HG02981 (cell line): ENCODE data around the gene EVI2A.
A peak's percentile ranks its signal among the peaks of the same experiment; 100 is the strongest.
"Not testable (repeated sequence)": the region's sequence is repeated elsewhere in the genome, so short reads cannot be mapped to it uniquely, and the experiment has no call there.

Experiments
- ATAC-seq: cut with Tn5 transposase; IDR thresholded peaks from one replicate; pipeline ENCODE4 v1.9.1; 2021; ENCODE audit warnings: mild to moderate bottlenecking, moderate library complexity; ENCODE audit not compliant: unreplicated experiment

The EVI2A gene, protein sequence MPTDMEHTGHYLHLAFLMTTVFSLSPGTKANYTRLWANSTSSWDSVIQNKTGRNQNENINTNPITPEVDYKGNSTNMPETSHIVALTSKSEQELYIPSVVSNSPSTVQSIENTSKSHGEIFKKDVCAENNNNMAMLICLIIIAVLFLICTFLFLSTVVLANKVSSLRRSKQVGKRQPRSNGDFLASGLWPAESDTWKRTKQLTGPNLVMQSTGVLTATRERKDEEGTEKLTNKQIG

GRCh38 chr17:31321481-31321880 lies at the start of gene EVI2A:
Gene EVI2A (minus strand): TSS chr17:31321622. CDS start chr17:31319013, 2,609 bp downstream.
- no peak for ATAC-seq

- no peak for ATAC-seq
These were observed 47.8 kb upstream of the EVI2A start for GRCh38 chr17:31369266-31369665.

DNA sequence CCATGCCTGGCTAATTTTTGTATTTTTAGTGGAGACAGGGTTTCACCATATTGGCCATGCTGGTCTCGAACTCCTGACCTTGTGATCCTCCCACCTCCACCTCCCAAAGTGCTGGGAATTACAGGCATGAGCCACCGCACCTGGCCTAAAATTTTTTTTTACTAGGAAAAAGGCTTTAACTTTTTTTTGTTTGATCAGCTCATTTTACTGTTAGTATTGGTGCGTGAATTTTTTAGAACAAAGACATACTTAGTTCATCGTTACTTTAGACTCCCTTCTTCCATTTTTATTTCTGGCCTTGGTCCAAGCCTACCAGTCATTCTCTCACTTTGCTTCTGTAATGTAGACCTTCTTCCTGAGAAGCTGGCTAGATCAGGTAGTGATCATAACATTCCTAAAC lies 44.7 kb upstream of the EVI2A start:
- no peak for ATAC-seq

DNA sequence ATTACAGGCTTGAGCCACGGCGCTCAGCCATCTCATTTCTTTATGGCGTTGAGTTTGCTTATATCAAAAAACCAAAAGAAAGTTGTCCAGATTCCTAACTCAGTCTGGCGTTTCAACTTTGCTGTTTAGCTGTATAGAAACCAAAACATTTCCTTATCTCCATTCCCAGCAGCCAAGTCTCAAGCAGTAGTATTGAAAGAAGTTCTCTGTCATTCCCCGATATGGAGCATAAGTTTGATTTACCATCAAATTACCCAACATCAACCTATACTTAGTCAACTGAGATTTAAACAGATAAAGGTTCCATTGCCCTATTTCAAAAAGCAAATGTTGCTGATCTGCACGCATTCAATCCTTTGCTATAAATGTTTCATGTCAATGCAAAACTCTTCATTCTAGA lies 42.6 kb upstream of the EVI2A start:
- no peak for ATAC-seq

GRCh38 chr17:31357839-31358394 lies 36.5 kb upstream of the EVI2A start:
- ATAC-seq: no peak

- ATAC-seq: no peak
These were observed 35.7 kb upstream of the EVI2A start for GRCh38 chr17:31357091-31357490.

DNA sequence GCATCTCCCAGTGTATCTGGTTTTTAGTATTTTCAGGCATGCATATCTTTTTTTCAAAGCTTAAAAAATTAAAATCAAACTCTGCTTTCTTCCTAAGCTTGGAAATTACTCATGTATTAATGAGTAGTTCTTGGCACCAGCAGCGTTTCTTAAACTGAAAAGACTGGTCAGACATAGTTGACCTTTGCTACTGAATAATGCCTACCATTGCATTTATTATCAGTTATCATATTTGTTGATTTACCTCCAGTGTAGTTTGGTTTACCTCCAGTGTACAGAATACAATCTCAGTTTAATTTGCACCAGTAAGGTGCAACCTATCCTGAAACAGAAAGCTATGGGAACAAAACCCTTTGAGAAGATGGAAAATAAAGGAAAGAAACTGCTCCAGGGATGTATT lies 34.5 kb upstream of the EVI2A start:
- no peak for ATAC-seq

DNA sequence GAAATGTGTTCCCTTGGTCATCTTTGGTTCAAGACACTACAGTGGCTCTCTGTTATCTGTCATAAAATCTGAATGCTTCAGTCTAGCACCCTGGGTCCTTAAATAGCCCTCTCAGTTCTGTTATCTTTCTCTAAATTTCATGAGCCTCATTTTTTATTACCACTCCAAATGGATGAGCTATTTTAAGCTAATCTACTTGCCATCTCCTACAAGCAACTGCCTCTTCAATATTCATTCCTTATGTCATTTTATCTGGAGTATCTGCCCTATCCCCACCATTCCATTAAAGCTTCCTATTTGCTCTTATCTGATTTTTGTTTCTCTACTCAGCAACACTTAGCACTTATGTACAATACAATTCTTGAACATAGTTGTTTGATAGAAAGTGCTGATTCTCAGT lies 28.0 kb upstream of the EVI2A start:
- no peak for ATAC-seq

DNA sequence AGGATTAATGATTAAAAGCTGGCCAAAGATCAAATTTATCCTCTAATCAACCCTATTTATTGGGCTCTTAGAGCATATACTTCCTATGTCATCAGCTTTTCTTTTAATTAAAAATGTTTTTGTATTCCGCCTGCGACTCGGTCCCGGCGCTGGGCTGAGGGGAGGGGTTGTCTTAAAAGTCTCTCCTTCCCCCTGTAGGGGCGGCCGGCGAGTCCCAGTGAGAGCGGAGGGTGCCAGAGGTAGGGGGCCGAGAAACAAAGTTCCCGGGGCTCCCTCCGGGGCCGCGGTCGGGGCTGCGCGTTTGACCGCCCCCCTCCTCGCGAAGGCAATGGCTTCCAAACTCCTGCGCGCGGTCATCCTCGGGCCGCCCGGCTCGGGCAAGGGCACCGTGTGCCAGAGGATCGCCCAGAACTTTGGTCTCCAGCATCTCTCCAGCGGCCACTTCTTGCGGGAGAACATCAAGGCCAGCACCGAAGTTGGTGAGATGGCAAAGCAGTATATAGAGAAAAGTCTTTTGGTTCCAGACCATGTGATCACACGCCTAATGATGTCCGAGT lies 23.8 kb upstream of the EVI2A start:
- ATAC-seq: not testable (repeated sequence)

- ATAC-seq: no peak
These were observed 18.7 kb upstream of the EVI2A start for GRCh38 chr17:31339906-31340661.

- no peak for ATAC-seq
These were observed 7.8 kb upstream of the EVI2A start for GRCh38 chr17:31329221-31329620.

GRCh38 chr17:31328160-31328535 lies 6.7 kb upstream of the EVI2A start:
- no peak for ATAC-seq

GRCh38 chr17:31327534-31328159 lies 6.2 kb upstream of the EVI2A start:
- no peak for ATAC-seq

- ATAC-seq: no peak
These were observed 2.1 kb upstream of the EVI2A start for GRCh38 chr17:31323551-31323950.

DNA sequence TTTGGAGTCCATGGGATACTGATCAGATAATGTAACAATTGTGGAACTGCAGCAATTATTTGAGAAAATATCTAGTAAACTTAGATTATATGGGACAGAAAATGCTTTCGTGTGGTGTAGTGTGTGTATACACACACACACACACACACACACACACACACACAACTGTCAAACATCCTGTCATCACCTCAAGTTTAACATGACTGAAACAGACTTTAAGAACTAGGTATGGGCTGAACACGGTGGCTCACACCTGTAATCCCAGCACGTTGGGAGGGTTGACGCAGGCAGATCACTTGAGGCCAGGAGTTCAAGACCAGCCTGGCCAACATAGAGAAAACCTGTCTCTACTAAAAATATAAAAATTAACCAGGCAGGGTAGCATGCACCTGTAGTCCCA lies 544 bp upstream of the EVI2A start:
- ATAC-seq: no peak

DNA sequence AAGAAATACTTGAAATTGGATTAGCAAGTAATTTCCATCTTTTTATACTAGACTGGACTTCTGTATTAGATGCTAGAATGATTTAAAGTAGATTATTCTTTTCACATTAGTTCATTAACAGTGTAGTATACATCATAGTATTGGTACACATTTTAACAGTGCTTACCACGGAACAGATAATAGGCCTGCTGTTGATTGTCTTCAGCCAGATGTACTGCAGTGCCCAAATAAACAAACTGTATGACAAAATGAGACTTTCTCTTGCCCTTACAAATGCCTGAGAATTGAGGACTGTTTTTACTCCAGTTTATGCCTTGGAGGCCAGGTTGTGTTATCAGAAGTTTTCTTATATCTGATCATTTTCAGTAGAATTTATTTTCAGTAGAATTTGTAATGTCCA lies 631 bp downstream of the EVI2A start:
- ATAC-seq: no peak

GRCh38 chr17:31320241-31320640 lies 1.2 kb downstream of the EVI2A start:
- no peak for ATAC-seq

- peak; percentile 35 for ATAC-seq
These were observed 2.4 kb downstream of the EVI2A start for GRCh38 chr17:31318851-31319661.

DNA sequence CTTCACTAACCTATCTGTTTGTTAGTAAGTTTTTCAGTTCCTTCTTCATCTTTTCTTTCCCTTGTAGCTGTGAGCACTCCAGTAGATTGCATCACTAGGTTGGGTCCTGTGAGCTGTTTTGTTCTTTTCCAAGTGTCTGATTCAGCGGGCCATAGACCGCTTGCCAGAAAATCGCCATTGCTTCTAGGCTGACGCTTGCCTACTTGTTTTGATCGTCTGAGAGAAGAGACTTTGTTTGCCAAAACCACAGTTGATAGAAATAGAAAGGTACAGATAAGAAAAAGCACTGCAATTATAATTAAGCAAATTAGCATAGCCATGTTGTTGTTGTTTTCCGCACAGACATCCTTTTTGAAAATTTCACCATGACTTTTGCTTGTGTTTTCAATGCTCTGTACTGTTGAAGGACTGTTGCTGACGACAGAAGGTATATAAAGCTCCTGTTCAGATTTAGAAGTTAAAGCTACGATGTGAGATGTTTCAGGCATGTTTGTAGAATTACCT lies 3.1 kb downstream of the EVI2A start:
- no peak for ATAC-seq

GRCh38 chr17:31314782-31315100 lies 6.7 kb downstream of the EVI2A start:
- ATAC-seq: no peak
